Activated T-cell treated with anti-CD3 and anti-CD28 coated beads, Interleukin-2, amount 50 U/mL, for 24 hours (primary cell): Measurements from ENCODE around the gene MAP2K6.

ENCODE experiments used
- DNase-seq: peaks from one replicate; pipeline ENCODE4 v3.0.0-alpha.2; 2020
- H3K27ac Mint-ChIP-seq: 2 replicates; pipeline ENCODE4 v1.8.0; 2020; ENCODE audit warnings: mild to moderate bottlenecking, mixed read lengths
- H3K27me3 Mint-ChIP-seq: 2 replicates; pipeline ENCODE4 v1.8.0; 2020; ENCODE audit warnings: mixed read lengths
- H3K36me3 Mint-ChIP-seq: 2 replicates; pipeline ENCODE4 v1.8.0; 2020; ENCODE audit warnings: low read depth, mixed read lengths
- H3K4me1 Mint-ChIP-seq: 2 replicates; pipeline ENCODE4 v1.8.0; 2020; ENCODE audit warnings: low read depth, mixed read lengths
- H3K4me3 Mint-ChIP-seq: 2 replicates; pipeline ENCODE4 v1.8.0; 2020; ENCODE audit warnings: mild to moderate bottlenecking, moderate library complexity, mixed read lengths
- H3K9me3 Mint-ChIP-seq: 2 replicates; pipeline ENCODE4 v1.8.0; 2020; ENCODE audit warnings: mixed read lengths

Gene MAP2K6

DNA sequence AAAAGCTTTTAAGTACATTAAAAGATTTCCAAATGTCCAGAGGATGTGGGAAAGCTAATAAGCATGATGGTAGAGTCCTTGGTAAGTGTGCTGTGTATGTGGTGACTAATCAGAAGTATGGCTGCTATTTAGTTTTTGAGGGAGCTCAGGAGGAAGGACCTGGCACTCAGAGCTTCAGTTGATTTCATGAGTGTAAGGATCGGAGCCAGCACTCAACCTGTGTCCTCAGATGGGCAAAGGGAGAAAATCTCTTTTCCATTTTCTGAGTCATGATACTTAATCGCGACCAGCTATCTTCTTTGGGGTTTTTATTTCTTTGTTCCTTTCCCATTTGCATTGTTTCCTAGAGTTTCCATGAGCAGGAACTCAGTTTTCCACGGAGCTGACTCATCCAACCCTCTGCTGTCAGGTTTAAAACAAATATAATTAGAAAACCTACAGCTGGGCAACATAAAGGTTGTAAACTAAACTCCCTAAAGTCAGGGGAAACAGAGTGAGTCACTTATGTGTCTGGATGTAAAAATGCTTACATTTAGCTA lies 125.4 kb downstream of the MAP2K6 start:
- Mint-ChIP-seq H3K27ac (peak overlapping the region; percentile 71), H3K4me3 (no peak overlapping the region), H3K9me3 (no peaks in the 10 kb centered on the region), H3K27me3 (no peaks in the 10 kb centered on the region), H3K4me1 (peaks cover 12% of the 10 kb centered on the region), H3K36me3 (peaks cover 63% of the 10 kb centered on the region)
- no peak for DNase-seq

DNA sequence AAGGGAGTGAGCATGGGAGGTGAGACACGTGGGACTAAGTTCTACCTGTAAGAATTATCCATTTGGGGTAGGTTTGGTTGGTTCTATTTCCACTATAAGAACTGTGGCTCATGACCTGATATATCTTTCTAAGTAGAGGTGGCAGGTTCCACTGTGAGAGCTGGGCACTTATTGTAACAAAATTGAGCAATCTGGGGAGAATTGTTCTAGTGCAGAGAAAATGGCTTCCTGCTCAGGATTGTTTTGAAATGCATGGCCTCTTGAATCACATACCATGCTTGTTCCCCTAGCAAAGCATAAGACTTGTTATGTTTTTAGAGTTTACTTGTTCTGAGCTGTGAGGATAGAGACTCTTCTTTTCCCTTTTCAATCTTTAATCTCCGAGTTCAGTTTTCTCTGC lies 125.9 kb downstream of the MAP2K6 start:
- Mint-ChIP-seq H3K27me3 (no peaks in the 10 kb centered on the region), H3K9me3 (no peaks in the 10 kb centered on the region), H3K4me3 (no peak overlapping the region), H3K4me1 (peaks cover 12% of the 10 kb centered on the region), H3K27ac (no peak overlapping the region), H3K36me3 (peaks cover 58% of the 10 kb centered on the region)
- DNase-seq, result no peak

DNA sequence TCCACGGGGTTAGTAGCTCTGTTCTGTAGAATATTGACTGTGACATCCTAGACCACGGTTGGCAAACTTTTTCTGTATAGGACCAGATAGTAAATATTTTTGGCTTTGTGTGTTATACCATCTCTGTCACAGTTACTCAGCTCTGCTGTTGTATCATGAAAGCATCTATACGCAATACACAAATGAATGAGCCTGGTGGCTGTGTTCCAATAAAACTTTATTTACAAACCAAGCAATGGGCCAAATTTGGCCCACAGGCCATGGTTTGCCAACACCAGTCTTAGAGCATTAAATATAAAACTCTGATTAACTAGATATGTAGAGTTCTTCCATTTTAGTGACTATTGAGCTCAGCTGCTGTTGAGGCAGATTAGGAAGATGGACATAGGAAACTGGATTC lies 132.7 kb downstream of the MAP2K6 start:
- DNase-seq, result no peak
- Mint-ChIP-seq H3K9me3 (peaks cover 2% of the 10 kb centered on the region), H3K36me3 (peaks cover 26% of the 10 kb centered on the region), H3K4me3 (no peak overlapping the region), H3K27ac (no peak overlapping the region), H3K27me3 (no peaks in the 10 kb centered on the region), H3K4me1 (peaks cover 1% of the 10 kb centered on the region)

DNA sequence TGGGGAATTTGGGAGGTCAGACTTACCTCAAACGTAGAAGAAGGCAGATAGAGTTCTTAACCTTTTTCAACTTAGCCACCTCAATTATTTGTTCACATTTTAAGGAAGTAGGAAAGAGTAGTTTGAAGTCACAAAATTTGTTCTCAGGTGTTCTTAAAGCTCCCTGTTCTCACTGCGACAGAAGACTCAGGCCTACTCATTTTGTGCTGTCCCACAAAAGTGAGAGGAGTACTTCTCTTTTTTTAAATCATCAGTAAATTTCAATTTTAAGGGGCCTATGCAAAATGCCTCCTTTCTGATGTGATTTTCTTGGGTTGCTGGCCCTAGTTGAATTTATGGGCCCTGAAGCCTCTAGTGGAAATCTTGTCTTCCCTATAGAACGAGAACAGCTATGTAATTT lies 133.4 kb downstream of the MAP2K6 start:
- peaks cover 21% of the 10 kb centered on the region for H3K36me3 Mint-ChIP-seq
- H3K4me3 Mint-ChIP-seq, result no peak overlapping the region
- no peak for DNase-seq
- peaks cover 1% of the 10 kb centered on the region for H3K4me1 Mint-ChIP-seq
- H3K27ac Mint-ChIP-seq, result no peak overlapping the region
- peaks cover 2% of the 10 kb centered on the region for H3K9me3 Mint-ChIP-seq
- no peaks in the 10 kb centered on the region for H3K27me3 Mint-ChIP-seq

DNA sequence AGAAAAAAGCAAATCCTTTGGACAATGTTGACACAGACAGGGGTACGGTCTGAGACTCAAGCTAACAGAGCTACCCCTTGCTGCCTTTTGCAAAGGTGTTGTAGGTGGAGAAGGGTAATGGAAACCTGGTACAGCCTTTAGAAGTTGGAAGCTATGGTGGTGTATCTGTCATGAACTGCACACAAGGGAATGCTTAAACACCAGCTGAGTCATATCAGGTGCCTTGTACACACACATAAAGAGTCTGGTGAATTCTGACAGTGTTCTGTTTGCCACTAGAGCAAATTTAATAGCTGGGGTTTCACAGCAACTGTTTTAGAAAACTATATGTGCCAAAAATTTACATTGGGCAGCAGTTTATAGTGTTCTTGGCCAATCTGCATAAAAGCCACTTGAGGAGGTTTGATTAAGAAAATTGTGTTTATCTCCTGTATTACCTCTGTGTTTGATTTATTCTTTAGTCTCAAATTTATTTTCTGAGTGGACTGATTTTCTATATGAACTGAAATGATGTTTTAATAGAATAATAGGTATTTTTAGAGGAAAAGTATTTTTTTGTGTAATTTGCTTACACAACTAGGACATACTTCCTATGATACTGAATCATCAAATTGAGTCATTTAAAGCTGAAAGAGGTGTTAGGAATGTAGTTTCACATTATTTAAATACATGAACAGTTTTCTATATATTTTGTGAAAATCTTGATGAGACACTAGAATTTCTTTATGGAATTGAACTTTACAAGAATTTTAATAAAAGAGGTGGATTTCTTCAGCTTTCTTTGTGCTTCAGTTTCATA lies 136.9 kb downstream of the MAP2K6 start:
- Mint-ChIP-seq H3K36me3 (peaks cover 24% of the 10 kb centered on the region), H3K27ac (no peak overlapping the region), H3K9me3 (peaks cover 2% of the 10 kb centered on the region), H3K27me3 (no peaks in the 10 kb centered on the region), H3K4me3 (no peak overlapping the region), H3K4me1 (peaks cover 1% of the 10 kb centered on the region)
- DNase-seq, result no peak

DNA sequence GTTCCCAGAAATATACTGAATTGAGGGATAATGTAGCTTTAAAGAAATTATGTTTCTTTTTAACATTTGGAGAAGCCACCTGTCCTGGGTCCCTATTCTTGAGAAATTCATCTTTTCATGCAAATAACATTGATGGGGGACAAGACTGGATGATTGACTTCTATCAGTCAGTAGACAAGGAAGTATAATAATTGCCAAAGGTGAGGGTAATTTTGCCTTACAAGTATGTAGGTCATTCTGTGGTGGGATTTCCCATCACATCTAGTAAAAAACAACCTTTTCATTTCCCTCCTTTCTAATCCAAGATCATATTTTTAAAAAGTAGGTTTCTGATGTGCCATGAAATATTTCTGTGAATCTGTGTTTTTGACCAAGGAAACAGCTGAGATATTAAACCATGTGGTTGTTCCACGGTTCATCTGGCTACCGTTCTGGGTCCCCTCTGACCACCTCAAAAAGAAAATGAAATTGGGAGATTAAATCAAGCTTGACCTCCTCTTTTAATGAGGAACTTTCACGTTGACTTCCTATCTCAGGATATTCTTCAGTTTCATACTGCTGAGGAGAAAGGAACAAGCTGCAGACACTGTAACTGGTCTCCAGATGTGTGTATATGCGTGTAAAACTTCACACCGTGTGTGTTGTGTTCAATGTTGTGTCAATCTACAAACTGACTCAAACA lies 138.6 kb downstream of the MAP2K6 start:
- no peak for DNase-seq
- peaks cover 2% of the 10 kb centered on the region for H3K9me3 Mint-ChIP-seq
- no peak overlapping the region for H3K4me3 Mint-ChIP-seq
- H3K27ac Mint-ChIP-seq, result no peak overlapping the region
- peaks cover 17% of the 10 kb centered on the region for H3K36me3 Mint-ChIP-seq
- no peaks in the 10 kb centered on the region for H3K27me3 Mint-ChIP-seq
- H3K4me1 Mint-ChIP-seq, result peaks cover 1% of the 10 kb centered on the region

DNA sequence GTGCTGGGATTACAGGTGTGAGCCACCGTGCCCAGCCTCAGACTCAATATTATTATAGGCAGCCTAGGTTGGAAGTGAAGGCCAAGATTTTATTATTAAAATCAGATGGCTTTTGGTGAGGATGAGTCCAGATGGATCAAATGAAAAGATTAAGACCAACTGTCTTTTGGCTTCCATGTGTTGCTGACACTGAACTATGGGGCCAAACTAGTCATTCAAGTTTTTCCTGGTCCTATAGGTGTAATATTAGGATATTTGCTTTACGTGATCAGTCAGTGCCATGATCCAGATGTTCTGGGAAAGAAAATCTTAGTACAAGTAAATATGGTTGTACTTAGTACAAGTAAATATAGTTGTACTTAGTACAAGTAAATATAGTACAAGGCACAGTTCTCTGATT lies 140.6 kb downstream of the MAP2K6 start:
- Mint-ChIP-seq H3K27me3 (no peaks in the 10 kb centered on the region), H3K4me3 (no peak overlapping the region), H3K4me1 (peaks cover 1% of the 10 kb centered on the region), H3K9me3 (peaks cover 2% of the 10 kb centered on the region), H3K36me3 (peaks cover 15% of the 10 kb centered on the region), H3K27ac (no peak overlapping the region)
- no peak for DNase-seq

DNA sequence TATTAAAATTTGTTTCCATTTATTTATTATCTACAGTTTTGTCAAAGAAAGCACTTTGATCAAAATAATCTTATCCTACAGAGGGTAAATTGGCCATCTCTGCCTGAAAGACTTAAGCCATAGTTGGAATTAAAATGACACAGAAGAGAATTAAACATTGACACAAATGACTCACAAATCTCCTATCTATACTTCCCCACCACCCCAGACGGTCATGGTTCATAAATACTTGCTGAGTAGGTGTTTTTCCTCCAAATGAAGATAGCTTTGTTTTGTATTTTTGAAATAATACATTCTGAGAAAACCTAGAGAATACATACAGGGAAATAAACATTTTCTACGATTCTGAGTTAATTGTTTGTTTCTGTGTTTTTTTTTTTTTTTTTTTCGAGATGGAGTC lies 142.8 kb downstream of the MAP2K6 start:
- peaks cover 8% of the 10 kb centered on the region for H3K36me3 Mint-ChIP-seq

DNA sequence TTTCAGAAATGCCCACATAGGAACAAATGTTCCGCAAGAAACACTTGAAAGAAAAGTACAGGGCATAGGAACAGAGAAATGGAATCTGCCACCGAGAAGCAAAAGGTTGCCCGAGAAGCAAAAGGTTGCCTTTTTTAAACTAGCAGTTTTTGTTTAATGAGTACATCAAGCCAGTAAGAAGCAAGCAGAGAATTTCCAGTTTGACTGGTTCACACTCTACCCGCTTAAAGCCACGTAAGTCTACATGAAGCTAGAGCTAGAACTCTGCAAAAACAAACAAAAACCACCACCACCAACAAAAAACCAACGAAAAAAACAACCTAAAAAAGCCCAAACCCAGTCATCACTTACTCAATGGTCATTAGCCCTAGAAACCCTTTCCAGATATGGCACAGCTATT lies 144.3 kb downstream of the MAP2K6 start:
- Mint-ChIP-seq H3K9me3 (no peaks in the 10 kb centered on the region), H3K4me3 (no peak overlapping the region), H3K27ac (no peak overlapping the region), H3K4me1 (no peaks in the 10 kb centered on the region), H3K27me3 (no peaks in the 10 kb centered on the region), H3K36me3 (no peaks in the 10 kb centered on the region)
- DNase-seq, result no peak

More for the DNA sequence above, 142.8 kb downstream of the MAP2K6 start:
- no peak for DNase-seq
- H3K27me3 Mint-ChIP-seq, result no peaks in the 10 kb centered on the region
- no peak overlapping the region for H3K27ac Mint-ChIP-seq
- no peaks in the 10 kb centered on the region for H3K4me1 Mint-ChIP-seq
- H3K9me3 Mint-ChIP-seq, result no peaks in the 10 kb centered on the region
- H3K4me3 Mint-ChIP-seq, result no peak overlapping the region

DNA sequence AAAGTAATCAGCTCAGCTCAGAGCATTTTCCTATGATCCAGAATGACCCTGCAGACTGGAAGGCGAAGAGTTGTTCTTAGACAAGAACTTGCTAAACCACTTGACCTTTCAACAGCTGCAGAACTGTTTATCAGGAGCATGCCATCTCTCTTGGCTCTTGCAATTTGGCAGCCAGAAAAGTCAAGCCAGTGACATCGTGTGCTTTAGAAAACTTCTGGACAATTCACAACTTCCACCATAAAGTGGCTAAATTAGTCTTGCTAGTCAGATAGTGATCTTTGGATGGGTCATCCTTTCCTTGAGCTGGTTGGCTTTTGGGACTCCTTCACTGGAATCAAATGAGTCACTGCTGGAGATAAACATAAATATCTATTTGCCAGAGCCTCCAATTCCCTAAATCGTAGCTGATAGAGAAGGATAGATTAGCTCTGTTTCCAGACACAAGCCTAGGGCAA lies 146.5 kb downstream of the MAP2K6 start:
- Mint-ChIP-seq H3K27ac (no peak overlapping the region), H3K4me1 (no peaks in the 10 kb centered on the region), H3K36me3 (no peaks in the 10 kb centered on the region), H3K9me3 (no peaks in the 10 kb centered on the region), H3K27me3 (no peaks in the 10 kb centered on the region), H3K4me3 (no peak overlapping the region)
- no peak for DNase-seq

DNA sequence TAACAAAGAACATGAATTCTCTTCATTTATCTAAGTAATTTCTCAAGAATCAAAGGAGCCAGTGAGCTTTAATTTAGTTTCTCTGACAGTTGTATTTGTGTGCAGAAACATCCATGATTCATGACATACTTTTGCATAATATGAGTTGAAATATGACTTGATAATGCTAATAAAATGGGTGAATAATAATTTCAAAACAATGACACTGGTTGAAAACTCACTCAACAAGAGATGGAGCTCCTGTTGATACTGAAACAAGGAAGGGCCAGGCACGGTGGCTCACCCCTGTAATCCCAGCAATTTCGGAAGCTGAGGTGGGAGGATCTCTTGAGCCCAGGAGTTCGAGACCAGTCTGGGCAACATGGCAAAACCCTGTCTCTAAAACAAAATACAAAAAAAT lies 147.0 kb downstream of the MAP2K6 start:
- Mint-ChIP-seq H3K4me3 (no peak overlapping the region), H3K27ac (no peak overlapping the region), H3K36me3 (no peaks in the 10 kb centered on the region), H3K4me1 (no peaks in the 10 kb centered on the region), H3K9me3 (no peaks in the 10 kb centered on the region), H3K27me3 (no peaks in the 10 kb centered on the region)
- no peak for DNase-seq

DNA sequence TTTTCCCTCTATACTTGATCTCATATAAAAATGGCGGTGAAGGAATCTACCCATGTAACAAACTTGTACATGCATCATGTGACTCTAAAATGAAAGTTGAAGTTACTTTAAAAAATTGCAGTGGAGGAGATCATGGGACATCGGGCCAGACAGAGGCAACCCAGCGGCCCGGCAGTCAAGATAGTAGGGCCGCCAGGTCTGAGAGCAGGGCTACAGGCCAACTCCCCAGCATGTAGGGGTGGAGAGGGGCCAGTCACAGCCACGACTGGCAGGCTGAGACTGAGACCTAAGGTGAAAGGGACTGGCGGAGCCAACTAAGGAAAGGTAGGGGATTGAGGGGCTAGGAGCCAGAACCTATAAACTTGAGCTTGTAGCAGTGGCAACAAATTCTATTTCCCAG lies 150.9 kb downstream of the MAP2K6 start:
- H3K4me1 Mint-ChIP-seq, result peaks cover 3% of the 10 kb centered on the region
- H3K36me3 Mint-ChIP-seq, result no peaks in the 10 kb centered on the region
- H3K4me3 Mint-ChIP-seq, result no peak overlapping the region
- peaks cover 9% of the 10 kb centered on the region for H3K27me3 Mint-ChIP-seq
- no peak overlapping the region for H3K27ac Mint-ChIP-seq
- no peak for DNase-seq
- H3K9me3 Mint-ChIP-seq, result no peaks in the 10 kb centered on the region

DNA sequence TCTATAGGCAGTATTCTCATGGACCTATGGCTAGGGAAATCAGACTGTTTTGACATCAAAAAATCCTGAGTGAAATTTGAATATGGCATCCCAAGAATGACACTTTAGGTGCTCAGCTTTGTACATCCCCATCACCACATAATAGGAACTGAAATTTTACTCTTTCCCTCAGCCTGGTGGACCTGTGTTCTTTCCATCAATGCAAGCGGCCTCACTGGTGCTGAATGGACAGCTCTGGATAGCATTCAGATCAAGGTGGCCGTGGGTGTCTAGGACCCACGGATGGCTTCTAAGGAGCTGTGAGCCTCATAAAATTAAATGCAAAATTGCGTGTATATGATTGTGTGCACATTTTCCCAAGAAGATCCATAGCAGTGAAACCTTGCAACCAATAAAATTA lies 152.6 kb downstream of the MAP2K6 start:
- no peak for DNase-seq
- Mint-ChIP-seq H3K4me3 (no peak overlapping the region), H3K27ac (no peak overlapping the region), H3K27me3 (peaks cover 23% of the 10 kb centered on the region), H3K36me3 (no peaks in the 10 kb centered on the region), H3K9me3 (no peaks in the 10 kb centered on the region), H3K4me1 (peaks cover 3% of the 10 kb centered on the region)

DNA sequence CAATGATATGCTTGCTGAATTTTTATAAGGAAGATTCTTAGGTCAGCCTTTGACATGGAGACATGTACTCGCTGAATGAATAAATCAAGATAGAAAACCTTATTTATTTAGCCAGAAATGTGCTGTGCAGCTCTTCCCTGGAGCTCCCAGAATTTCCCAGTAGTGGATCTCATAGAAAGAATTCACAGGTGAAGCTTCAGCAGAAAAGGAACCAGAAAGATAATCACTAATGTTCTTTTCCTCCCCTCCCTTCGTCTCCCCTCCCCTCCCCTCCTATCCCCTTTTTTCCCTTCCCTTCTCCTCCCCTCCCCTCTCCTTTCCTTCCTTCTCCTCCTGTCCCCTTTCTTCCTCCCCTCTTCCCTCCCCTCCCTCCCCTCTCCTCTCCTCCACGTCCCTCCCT lies 158.2 kb downstream of the MAP2K6 start:
- H3K27ac Mint-ChIP-seq, result no peak overlapping the region
- H3K4me3 Mint-ChIP-seq, result no peak overlapping the region
- no peaks in the 10 kb centered on the region for H3K9me3 Mint-ChIP-seq
- no peak for DNase-seq
- peaks cover 3% of the 10 kb centered on the region for H3K4me1 Mint-ChIP-seq
- no peaks in the 10 kb centered on the region for H3K36me3 Mint-ChIP-seq
- H3K27me3 Mint-ChIP-seq, result peaks cover 40% of the 10 kb centered on the region

DNA sequence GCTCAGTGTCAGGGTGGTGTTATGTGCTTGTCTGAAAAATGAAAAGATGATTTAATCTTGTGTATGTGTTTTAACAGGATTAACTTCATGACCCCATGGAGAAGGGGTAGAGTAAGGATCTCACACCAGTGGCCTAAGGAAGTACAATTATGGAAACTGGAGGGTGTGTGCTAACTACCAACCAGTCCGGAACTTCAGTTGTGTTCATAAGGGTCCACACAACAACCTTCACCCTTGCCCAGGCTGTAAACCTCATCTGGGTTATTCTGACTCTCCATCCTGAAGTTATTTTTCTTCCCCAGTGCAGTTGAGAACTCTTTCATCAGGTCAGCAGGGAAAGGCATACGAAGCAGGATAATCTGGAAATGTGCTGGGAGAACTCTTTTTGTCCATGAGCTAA lies 158.9 kb downstream of the MAP2K6 start:
- Mint-ChIP-seq H3K27me3 (peaks cover 44% of the 10 kb centered on the region), H3K36me3 (no peaks in the 10 kb centered on the region), H3K9me3 (no peaks in the 10 kb centered on the region), H3K27ac (no peak overlapping the region), H3K4me3 (no peak overlapping the region), H3K4me1 (peaks cover 3% of the 10 kb centered on the region)
- no peak for DNase-seq
